GM19238 (cell line): Measurements from ENCODE around the gene KCNE4.

ENCODE experiments used
- DNase-seq: peaks from one replicate; pipeline ENCODE4 v3.0.0; 2011; ENCODE audit warnings: low spot score; ENCODE audit not compliant: insufficient read length

The KCNE4 gene

GRCh38 chr2:223083402-223084070 lies 31.5 kb downstream of the KCNE4 start:
- DNase-seq, result no peak

- no peak for DNase-seq
Observed at GRCh38 chr2:223084873-223085272, 32.9 kb downstream of the KCNE4 start.

GRCh38 chr2:223086370-223086981 lies 34.5 kb downstream of the KCNE4 start:
- no peak for DNase-seq

GRCh38 chr2:223087466-223087865 lies 35.5 kb downstream of the KCNE4 start:
- DNase-seq, result no peak

GRCh38 chr2:223088866-223089265 lies 36.9 kb downstream of the KCNE4 start:
- DNase-seq, result no peak

GRCh38 chr2:223090039-223090438 lies 38.0 kb downstream of the KCNE4 start:
- no peak for DNase-seq

- DNase-seq, result no peak
Observed at GRCh38 chr2:223090540-223091235, 38.7 kb downstream of the KCNE4 start.

GRCh38 chr2:223092667-223093066 lies 40.7 kb downstream of the KCNE4 start:
- DNase-seq, result no peak

GRCh38 chr2:223093436-223094241 lies 41.6 kb downstream of the KCNE4 start:
- DNase-seq, result no peak

- DNase-seq, result no peak
Observed at GRCh38 chr2:223095207-223095606, 43.2 kb downstream of the KCNE4 start.

- DNase-seq, result no peak
Observed at GRCh38 chr2:223096235-223096970, 44.4 kb downstream of the KCNE4 start.

- DNase-seq, result no peak
Observed at GRCh38 chr2:223097888-223098383, 45.9 kb downstream of the KCNE4 start.

- no peak for DNase-seq
Observed at GRCh38 chr2:223099561-223099960, 47.6 kb downstream of the KCNE4 start.

GRCh38 chr2:223100061-223100511 lies 48.1 kb downstream of the KCNE4 start:
- no peak for DNase-seq

GRCh38 chr2:223101340-223102039 lies 49.5 kb downstream of the KCNE4 start:
- DNase-seq, result peak; percentile 9

GRCh38 chr2:223102040-223102400 lies 50.0 kb downstream of the KCNE4 start:
- no peak for DNase-seq

- no peak for DNase-seq
Observed at GRCh38 chr2:223102450-223102849, 50.5 kb downstream of the KCNE4 start.

- no peak for DNase-seq
Observed at GRCh38 chr2:223104336-223105132, 52.5 kb downstream of the KCNE4 start.
